Ishikawa (cell line): Measurements from ENCODE around the gene ADAMTS12.

ENCODE experiments used
- CEBPB ChIP-seq: IDR thresholded peaks from 2 replicates; pipeline ENCODE4 v1.6.1; 2012
- CREB1 ChIP-seq: IDR thresholded peaks from 2 replicates; pipeline ENCODE4 v1.6.1; 2012; ENCODE audit warnings: low read depth
- EGR1 ChIP-seq: IDR thresholded peaks from 2 replicates; pipeline ENCODE4 v1.6.1; 2012
- EP300 ChIP-seq: IDR thresholded peaks from 2 replicates; pipeline ENCODE4 v1.6.1; 2012; ENCODE audit warnings: borderline replicate concordance
- NFIC ChIP-seq: IDR thresholded peaks from 2 replicates; pipeline ENCODE4 v1.6.1; 2012
- RAD21 ChIP-seq: IDR thresholded peaks from 2 replicates; pipeline ENCODE4 v1.6.1; 2012; ENCODE audit warnings: low read depth
- TAF1 ChIP-seq: IDR thresholded peaks from 2 replicates; pipeline ENCODE4 v1.6.1; 2012; ENCODE audit warnings: low read depth, mild to moderate bottlenecking
- TCF12 ChIP-seq: IDR thresholded peaks from 2 replicates; pipeline ENCODE4 v1.6.1; 2012; ENCODE audit warnings: low read depth
- YY1 ChIP-seq: IDR thresholded peaks from 2 replicates; pipeline ENCODE4 v1.6.1; 2012; ENCODE audit warnings: low read depth
- TF ChIP-seq, protein P1 (sequence below): IDR thresholded peaks from 2 replicates; pipeline ENCODE4 v1.6.1; 2012; ENCODE audit warnings: low read depth, mild to moderate bottlenecking
- TF ChIP-seq, protein P2 (sequence below): IDR thresholded peaks from 2 replicates; pipeline ENCODE4 v1.6.1; 2012

DNA sequence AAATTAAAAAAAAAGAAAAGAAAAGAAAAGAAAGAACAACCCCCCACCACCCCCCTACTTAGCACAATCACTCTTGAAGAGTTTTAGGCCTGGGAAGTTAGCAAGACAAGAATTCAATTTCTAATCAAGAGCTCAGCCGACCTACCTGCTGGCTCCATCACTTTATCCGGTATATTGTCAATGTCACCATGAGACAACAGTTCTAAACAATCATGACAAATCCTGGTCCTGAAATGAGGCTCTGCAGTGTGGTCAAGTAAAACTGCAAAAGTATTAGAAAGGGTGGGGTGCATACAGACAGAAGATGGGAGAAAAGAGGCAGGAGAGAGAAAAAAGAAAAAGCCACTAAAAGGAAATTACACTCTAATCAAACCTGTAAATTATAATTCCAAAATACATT is 287.3 kb downstream of the ADAMTS12 start:
- no peak for TF ChIP-seq TCF12
- TF ChIP-seq, protein P1, sequence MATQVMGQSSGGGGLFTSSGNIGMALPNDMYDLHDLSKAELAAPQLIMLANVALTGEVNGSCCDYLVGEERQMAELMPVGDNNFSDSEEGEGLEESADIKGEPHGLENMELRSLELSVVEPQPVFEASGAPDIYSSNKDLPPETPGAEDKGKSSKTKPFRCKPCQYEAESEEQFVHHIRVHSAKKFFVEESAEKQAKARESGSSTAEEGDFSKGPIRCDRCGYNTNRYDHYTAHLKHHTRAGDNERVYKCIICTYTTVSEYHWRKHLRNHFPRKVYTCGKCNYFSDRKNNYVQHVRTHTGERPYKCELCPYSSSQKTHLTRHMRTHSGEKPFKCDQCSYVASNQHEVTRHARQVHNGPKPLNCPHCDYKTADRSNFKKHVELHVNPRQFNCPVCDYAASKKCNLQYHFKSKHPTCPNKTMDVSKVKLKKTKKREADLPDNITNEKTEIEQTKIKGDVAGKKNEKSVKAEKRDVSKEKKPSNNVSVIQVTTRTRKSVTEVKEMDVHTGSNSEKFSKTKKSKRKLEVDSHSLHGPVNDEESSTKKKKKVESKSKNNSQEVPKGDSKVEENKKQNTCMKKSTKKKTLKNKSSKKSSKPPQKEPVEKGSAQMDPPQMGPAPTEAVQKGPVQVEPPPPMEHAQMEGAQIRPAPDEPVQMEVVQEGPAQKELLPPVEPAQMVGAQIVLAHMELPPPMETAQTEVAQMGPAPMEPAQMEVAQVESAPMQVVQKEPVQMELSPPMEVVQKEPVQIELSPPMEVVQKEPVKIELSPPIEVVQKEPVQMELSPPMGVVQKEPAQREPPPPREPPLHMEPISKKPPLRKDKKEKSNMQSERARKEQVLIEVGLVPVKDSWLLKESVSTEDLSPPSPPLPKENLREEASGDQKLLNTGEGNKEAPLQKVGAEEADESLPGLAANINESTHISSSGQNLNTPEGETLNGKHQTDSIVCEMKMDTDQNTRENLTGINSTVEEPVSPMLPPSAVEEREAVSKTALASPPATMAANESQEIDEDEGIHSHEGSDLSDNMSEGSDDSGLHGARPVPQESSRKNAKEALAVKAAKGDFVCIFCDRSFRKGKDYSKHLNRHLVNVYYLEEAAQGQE = no peak
- TF ChIP-seq EP300 = no peak
- TF ChIP-seq YY1 = no peak
- TF ChIP-seq NFIC = no peak
- TF ChIP-seq, protein P2, sequence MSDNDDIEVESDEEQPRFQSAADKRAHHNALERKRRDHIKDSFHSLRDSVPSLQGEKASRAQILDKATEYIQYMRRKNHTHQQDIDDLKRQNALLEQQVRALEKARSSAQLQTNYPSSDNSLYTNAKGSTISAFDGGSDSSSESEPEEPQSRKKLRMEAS = no peak
- TF ChIP-seq TAF1 = no peak
- no peak for TF ChIP-seq EGR1
- no peak for TF ChIP-seq RAD21
- TF ChIP-seq CREB1 = no peak
- TF ChIP-seq CEBPB = no peak
